Liver (tissue), 9 donors: Measurements from ENCODE around the gene CHIT1. TPM values are rescaled to one million over a fixed set of nuclear protein-coding genes. Genes with fewer than 3 reads are reported as not detected.

Experiments
- DNase-seq: peaks from one replicate; pipeline ENCODE4 v3.0.0-alpha.2; 2017; ENCODE audit warnings: low spot score
- H3K27ac ChIP-seq, 2 donors: one replicate each; pipeline ENCODE4 v1.7.0; 2013; ENCODE audit warnings: inconsistent platforms in 2 of 2, low read length in 2 of 2, control low read depth in 1 of 2, low read depth in 1 of 2, mild to moderate bottlenecking in 1 of 2
- H3K27me3 ChIP-seq, 4 donors: one replicate each; pipeline versions ENCODE4 v1.6.1 to v1.7.0; 2013; ENCODE audit warnings: low read length in 3 of 4, inconsistent platforms in 1 of 4, mild to moderate bottlenecking in 1 of 4, moderate library complexity in 1 of 4; ENCODE audit not compliant: control insufficient read depth in 4 of 4, insufficient read depth in 4 of 4
- H3K36me3 ChIP-seq, 4 donors: one replicate each; pipeline versions ENCODE4 v1.6.1 to v1.7.0; 2013; ENCODE audit warnings: low read length in 3 of 4, mild to moderate bottlenecking in 3 of 4, low read depth in 1 of 4, moderate library complexity in 1 of 4; ENCODE audit not compliant: control insufficient read depth in 4 of 4, insufficient read depth in 3 of 4
- H3K4me1 ChIP-seq, 4 donors: one replicate each; pipeline versions ENCODE4 v1.6.1 to v1.7.0; 2013; ENCODE audit warnings: low read length in 3 of 4, mild to moderate bottlenecking in 3 of 4, moderate library complexity in 1 of 4; ENCODE audit not compliant: control insufficient read depth in 4 of 4, insufficient read depth in 4 of 4
- H3K4me3 ChIP-seq, 3 donors: one replicate each; pipeline versions ENCODE4 v1.6.1 to v1.7.0; 2013; ENCODE audit warnings: low read length in 3 of 3, control low read depth in 1 of 3, low read depth in 1 of 3, mild to moderate bottlenecking in 1 of 3
- H3K9ac ChIP-seq, 2 donors: one replicate each; pipeline ENCODE4 v1.7.0; 2013; ENCODE audit warnings: low read length in 2 of 2, mild to moderate bottlenecking in 2 of 2, moderate library complexity in 2 of 2, control low read depth in 1 of 2, low read depth in 1 of 2
- H3K9me3 ChIP-seq, 4 donors: one replicate each; pipeline versions ENCODE4 v1.6.1 to v1.7.0; 2013; ENCODE audit warnings: low read length in 3 of 4; ENCODE audit not compliant: control insufficient read depth in 4 of 4
- FOXA1 ChIP-seq: IDR thresholded peaks from 2 replicates; pipeline ENCODE4 v1.6.1; 2016; ENCODE audit warnings: antibody characterized with exemption
- FOXA2 ChIP-seq: IDR thresholded peaks from 2 replicates; pipeline ENCODE4 v1.6.1; 2016; ENCODE audit warnings: antibody characterized with exemption
- GABPA ChIP-seq, 2 donors: IDR thresholded peaks in 1 of 2; conservative IDR thresholded peaks in 1 of 2; 2 replicates each; pipeline ENCODE4 v1.6.1; 2016; ENCODE audit warnings: antibody characterized with exemption in 2 of 2, mild to moderate bottlenecking in 1 of 2, moderate library complexity in 1 of 2
- HNF4A ChIP-seq, 2 donors: conservative IDR thresholded peaks; 2 replicates each; pipeline ENCODE4 v1.6.1; 2016; ENCODE audit warnings: antibody characterized with exemption in 2 of 2, mild to moderate bottlenecking in 2 of 2
- HNF4G ChIP-seq: IDR thresholded peaks from 2 replicates; pipeline ENCODE4 v1.6.1; 2016; ENCODE audit warnings: antibody characterized with exemption
- NR2F2 ChIP-seq: IDR thresholded peaks from 2 replicates; pipeline ENCODE4 v1.6.1; 2016; ENCODE audit warnings: antibody characterized with exemption
- RAD21 ChIP-seq, 2 donors: IDR thresholded peaks; 2 replicates each; pipeline ENCODE4 v1.6.1; 2016; ENCODE audit warnings: antibody characterized with exemption in 2 of 2, mild to moderate bottlenecking in 2 of 2
- SP1 ChIP-seq: IDR thresholded peaks from 2 replicates; pipeline ENCODE4 v1.6.1; 2018; ENCODE audit warnings: antibody characterized with exemption, mild to moderate bottlenecking
- TAF1 ChIP-seq: conservative IDR thresholded peaks from 2 replicates; pipeline ENCODE4 v1.6.1; 2016; ENCODE audit warnings: antibody characterized with exemption, mild to moderate bottlenecking
- YY1 ChIP-seq: IDR thresholded peaks from 2 replicates; pipeline ENCODE4 v1.6.1; 2016; ENCODE audit warnings: antibody characterized with exemption, mild to moderate bottlenecking
- WGBS: extraction: QIAGEN DNeasy Blood & Tissue Kit; methylation state at CpG from one replicate; pipeline ENCODE4 v1.1.7; 2013; 5-methylcytosine and 5-hydroxymethylcytosine counted together
- polyA plus RNA-seq, 2 donors: library from polyadenylated mRNA; stranded (reverse) in 1 of 2; unstranded in 1 of 2; fragments of 200-250 nt in 1 of 2; fragments of >200 nt in 1 of 2; fragmentation: Nextera tagmentation in 1 of 2; extraction: Ambion mirVana in 1 of 2; gene quantifications; one replicate each; pipeline versions ENCODE4 v1.2.1 to v1.2.3, GENCODE V29; 2013 to 2015
- total RNA-seq, 2 donors: library from RNA; depleted of rRNA; stranded (reverse); fragments of >200 nt; gene quantifications; one replicate each; pipeline ENCODE4 v1.2.3, GENCODE V29; 2014
- TF ChIP-seq, protein P1 (sequence below): IDR thresholded peaks from 2 replicates; pipeline ENCODE4 v1.6.1; 2016; ENCODE audit warnings: antibody characterized with exemption
- TF ChIP-seq, protein P2 (sequence below): fragments of 150-350 bp; IDR thresholded peaks from 2 replicates; pipeline ENCODE4 v1.5.1; 2017; ENCODE audit warnings: improper control_type of control experiment, low read depth, low read length; ENCODE audit not compliant: missing input control
- TF ChIP-seq, protein P3 (sequence below): IDR thresholded peaks from 2 replicates; pipeline ENCODE4 v1.6.1; 2016; ENCODE audit warnings: antibody characterized with exemption
- donor health status: healthy.
- donor health status: healthy.
- donor health status: healthy.
- donor health status: healthy.
- donor health status: healthy.

CHIT1 gene
- total and polyA plus RNA-seq, 4 donors = under 0.01 to 0.07 TPM; not detected in 2

DNA sequence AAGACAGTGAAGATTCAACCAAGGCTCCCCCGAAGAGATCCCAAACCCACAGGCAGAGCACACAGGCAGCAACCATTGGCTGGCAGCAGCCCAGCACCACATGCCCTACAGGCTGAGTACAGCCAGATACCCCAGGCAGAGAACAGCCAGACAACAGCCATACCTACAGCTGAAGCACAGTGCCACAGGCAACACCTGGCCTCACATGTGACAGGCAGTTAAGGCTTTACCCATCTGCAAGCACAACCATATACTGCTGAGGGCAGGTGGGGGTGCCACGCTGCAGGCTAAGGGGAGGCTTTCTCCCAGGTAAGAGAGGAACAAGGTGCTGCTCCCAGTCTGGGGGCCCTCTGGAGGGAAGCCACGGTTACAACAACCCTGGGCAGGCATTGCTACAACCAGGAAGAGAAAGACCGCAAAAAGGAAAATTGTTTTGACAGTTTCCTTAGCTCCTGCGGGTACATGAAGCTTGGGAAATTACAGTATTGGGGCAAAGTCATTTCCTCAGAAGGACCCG, 12.3 kb downstream of the CHIT1 start (continued):
- TF ChIP-seq, protein P1, sequence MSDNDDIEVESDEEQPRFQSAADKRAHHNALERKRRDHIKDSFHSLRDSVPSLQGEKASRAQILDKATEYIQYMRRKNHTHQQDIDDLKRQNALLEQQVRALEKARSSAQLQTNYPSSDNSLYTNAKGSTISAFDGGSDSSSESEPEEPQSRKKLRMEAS = no peak
- TF ChIP-seq GABPA (IDR thresholded peaks at IDR 0.05 in 1 of 2, conservative IDR thresholded peaks at IDR 0.05 in 1 of 2) = no peak

DNA sequence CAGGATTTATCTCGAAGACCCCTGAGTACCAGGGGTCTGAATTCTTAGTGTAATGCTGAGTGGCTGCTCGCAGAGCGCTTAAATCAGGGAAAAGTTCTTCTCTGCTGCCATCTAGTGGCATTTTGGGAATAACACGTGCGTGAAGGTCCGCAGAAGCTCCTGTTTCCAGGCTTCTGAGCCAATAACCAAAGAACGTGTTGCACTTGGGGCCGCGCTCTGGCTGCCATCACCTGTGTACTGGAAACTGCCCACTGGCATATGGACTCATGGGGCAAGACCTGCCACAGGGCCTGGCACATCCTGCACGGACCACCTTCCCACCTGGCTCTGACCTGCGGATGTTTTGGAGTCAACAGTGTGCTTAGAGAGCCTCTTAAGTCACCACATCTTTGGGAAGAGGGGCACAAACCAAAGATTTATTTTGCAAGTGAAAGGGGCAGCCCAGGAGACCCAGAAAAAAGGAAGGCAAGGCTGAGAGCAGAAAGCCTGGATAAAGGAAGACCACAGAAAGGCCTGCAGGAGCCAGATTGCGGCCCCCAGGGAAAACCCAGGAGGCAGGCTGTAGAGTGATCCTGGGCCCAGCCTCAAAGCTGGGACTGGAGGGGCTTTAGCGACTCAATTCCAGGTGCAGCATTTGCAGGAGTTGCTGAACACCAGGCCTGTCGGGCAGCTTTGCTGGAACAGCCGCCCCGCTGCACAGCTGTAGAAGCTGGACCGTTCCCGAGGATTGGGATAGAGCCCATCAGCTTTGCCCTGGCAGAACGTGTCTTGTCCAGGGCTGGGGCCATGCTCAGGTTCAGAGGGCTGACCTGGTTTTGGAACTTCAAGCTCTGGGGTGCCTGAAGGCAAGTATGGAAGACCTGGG, 13.0 kb downstream of the CHIT1 start:
- DNase-seq = peak; percentile 59
- Histone ChIP-seq H3K4me3 (no peak overlapping the region), H3K9ac (no peak overlapping the region), H3K27me3 (no peaks in the 10 kb centered on the region), H3K36me3 (no peaks in the 10 kb centered on the region), H3K27ac (no peak overlapping the region), H3K4me1 (no peaks in the 10 kb centered on the region), H3K9me3 (no peaks in the 10 kb centered on the region)
- 38% methylated on average over 19 of the region's 19 CpGs for WGBS
- no peak for TF ChIP-seq HNF4A (conservative IDR thresholded peaks at IDR 0.05)
- TF ChIP-seq, protein P2, sequence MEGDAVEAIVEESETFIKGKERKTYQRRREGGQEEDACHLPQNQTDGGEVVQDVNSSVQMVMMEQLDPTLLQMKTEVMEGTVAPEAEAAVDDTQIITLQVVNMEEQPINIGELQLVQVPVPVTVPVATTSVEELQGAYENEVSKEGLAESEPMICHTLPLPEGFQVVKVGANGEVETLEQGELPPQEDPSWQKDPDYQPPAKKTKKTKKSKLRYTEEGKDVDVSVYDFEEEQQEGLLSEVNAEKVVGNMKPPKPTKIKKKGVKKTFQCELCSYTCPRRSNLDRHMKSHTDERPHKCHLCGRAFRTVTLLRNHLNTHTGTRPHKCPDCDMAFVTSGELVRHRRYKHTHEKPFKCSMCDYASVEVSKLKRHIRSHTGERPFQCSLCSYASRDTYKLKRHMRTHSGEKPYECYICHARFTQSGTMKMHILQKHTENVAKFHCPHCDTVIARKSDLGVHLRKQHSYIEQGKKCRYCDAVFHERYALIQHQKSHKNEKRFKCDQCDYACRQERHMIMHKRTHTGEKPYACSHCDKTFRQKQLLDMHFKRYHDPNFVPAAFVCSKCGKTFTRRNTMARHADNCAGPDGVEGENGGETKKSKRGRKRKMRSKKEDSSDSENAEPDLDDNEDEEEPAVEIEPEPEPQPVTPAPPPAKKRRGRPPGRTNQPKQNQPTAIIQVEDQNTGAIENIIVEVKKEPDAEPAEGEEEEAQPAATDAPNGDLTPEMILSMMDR = peak; percentile 83
- TF ChIP-seq, protein P1 = peak; percentile 61
- TF ChIP-seq TAF1 = no peak
- TF ChIP-seq RAD21 (IDR thresholded peaks at IDR 0.05) = peak; percentile 91
- TF ChIP-seq FOXA1 = no peak

DNA sequence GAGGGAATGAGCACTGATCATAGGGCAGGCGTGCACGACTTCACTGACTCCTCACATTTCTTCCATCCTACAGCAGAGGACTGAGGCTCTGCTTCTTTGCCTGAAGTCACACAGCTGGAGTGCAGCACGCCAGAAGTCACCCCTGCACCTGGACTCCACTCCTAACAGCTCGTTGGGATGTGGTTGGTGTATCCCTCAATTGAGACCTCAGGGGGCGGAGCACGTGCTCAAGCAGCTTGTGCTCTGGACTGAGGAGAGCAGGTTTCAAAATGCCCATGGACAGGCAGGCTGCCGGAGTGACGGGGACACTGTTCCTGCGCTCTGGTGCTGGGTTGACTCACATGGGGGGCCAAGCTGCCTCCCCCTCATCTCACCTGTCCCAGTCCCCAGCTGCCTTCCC, 13.9 kb downstream of the CHIT1 start:
- TF ChIP-seq FOXA2 = no peak
- no peak for TF ChIP-seq HNF4G
- TF ChIP-seq, protein P2 = no peak
- Histone ChIP-seq H3K9ac (no peak overlapping the region), H3K27me3 (no peaks in the 10 kb centered on the region), H3K27ac (no peak overlapping the region), H3K4me3 (no peak overlapping the region), H3K36me3 (no peaks in the 10 kb centered on the region), H3K4me1 (no peaks in the 10 kb centered on the region), H3K9me3 (no peaks in the 10 kb centered on the region)
- 70% methylated on average over 9 of the region's 9 CpGs for WGBS
- DNase-seq = no peak

DNA sequence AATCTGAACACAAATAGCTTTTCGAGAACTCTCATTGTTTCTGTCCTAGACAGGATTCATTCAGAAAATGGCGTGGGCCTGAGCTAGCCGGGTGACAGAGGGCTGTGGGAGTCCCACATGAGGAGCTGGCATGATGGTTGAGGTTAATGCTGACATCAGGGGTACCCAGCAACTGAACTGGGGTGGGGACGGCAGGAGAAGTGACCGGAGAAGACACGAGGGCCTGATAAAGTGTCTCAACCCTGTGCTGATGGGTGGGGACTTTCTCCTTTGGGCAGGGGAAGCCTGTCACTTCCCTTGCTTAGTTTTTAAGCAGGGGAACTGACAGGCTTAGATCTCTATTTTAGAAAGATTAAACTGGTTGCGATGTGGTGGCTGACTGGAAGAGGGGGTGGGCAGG, 14.6 kb downstream of the CHIT1 start:
- WGBS = 78% methylated on average over 7 of the region's 7 CpGs
- TF ChIP-seq HNF4G (no peak), NR2F2 (no peak), FOXA1 (no peak), YY1 (no peak), RAD21 (IDR thresholded peaks at IDR 0.05) (no peak), SP1 (no peak), FOXA2 (no peak)
- TF ChIP-seq, protein P3, sequence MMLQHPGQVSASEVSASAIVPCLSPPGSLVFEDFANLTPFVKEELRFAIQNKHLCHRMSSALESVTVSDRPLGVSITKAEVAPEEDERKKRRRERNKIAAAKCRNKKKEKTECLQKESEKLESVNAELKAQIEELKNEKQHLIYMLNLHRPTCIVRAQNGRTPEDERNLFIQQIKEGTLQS = no peak
- TF ChIP-seq, protein P2 = no peak
- TF ChIP-seq, protein P1 = no peak

More for the DNA sequence above, 14.6 kb downstream of the CHIT1 start:
- no peaks in the 10 kb centered on the region for H3K4me1 ChIP-seq
- no peak overlapping the region for H3K27ac ChIP-seq
- H3K9ac ChIP-seq = no peak overlapping the region
- DNase-seq = no peak
- H3K9me3 ChIP-seq = no peaks in the 10 kb centered on the region
- H3K4me3 ChIP-seq = no peak overlapping the region
- no peaks in the 10 kb centered on the region for H3K36me3 ChIP-seq
- H3K27me3 ChIP-seq = no peaks in the 10 kb centered on the region
